IPS-NIHi11 (cell line): ENCODE measurements around the gene TATDN2.

Experiments
- DNase-seq: peaks from one replicate; pipeline ENCODE4 v3.0.0; 2012; ENCODE audit warnings: mixed read lengths, low spot score

Gene TATDN2

DNA sequence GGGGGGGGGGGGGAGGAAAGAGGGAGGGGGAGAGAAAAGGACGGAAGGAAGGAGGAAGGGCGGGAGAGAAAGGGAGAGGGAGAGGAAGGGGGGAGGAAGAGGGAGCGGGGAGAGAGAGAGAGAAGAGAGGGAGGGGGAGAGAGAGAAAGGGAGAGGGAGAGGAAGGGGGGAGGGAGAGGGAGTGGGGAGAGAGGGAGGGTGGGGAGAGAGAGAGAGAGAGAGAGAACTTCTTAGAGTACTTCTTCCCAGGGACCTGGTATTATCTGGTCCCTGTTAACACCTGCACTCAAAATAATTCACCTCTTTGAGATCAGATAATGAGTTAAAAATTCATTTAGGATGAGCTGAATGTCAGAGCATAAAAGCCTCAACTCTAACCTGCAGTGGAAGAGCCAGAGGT is 71.5 kb downstream of the TATDN2 start:
- no peak for DNase-seq

DNA sequence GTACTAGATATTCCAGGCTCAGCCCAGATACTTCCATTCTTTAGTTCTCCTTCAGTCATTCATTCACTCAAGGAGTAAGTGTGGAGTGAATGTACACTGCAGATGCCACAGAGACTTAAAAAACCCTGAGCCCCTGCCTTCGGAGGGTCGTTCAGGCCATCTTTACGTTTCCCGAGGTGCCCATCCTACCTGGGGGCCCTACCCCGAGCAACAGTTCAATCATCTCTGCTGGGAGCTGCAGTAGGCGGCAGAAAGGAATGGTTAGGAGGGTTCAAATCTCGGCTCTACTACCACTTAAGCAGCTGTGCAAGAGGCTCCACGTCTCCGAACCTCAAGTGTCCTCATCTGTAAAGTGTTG is 72.0 kb downstream of the TATDN2 start:
- no peak for DNase-seq

DNA sequence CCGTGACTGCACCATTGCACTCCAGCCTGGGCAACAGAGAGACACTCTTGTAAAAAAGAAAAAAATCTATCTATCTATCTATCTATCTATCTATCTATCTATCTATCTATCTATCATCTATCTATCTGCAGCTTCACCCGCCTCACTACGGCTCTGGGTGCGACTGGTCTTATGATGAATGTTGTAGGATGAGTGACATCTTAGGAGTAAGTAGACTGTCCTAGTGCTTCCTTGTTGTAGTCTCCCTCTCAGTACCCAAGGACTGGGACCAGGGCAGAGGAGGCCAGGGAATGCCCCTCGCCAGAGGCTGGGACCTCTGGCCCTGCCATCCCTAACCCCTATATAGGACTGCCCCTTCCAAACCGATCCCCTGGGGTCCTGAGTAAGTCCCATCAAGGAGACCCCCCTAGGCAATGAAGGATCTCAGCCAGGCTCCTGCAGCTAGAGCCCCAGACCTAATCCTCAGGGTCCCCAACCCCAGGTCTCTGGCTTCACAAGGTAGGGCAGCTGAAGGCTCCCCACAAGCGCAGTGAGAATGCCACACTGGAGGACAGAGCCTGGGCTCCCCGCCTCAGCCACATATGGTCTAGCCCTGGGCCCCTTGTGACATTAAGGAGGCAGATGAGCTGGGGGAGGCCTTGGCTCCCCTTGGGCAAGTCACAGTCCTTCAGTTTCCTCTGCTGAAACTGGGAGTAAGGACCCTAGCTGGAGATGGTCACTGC is 73.5 kb downstream of the TATDN2 start:
- DNase-seq: no peak

DNA sequence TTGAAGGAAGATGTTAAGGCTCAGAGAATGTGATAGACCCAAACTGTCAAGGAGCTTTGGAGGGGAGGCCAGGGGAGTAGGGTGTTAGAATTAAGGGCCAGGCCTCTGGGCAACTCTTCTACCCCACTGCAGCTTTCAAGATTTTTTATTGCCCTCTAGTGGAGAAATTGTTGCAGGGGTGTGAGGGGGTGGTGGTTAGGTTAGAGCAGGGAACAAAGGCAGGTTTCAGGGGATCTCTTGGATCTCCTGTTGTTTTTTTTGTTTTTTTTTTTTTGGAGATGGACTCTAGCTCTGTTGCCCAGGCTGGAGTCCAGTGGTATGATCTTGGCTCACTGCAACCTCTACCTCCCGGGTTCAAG is 74.1 kb downstream of the TATDN2 start:
- DNase-seq: peak; percentile 59

DNA sequence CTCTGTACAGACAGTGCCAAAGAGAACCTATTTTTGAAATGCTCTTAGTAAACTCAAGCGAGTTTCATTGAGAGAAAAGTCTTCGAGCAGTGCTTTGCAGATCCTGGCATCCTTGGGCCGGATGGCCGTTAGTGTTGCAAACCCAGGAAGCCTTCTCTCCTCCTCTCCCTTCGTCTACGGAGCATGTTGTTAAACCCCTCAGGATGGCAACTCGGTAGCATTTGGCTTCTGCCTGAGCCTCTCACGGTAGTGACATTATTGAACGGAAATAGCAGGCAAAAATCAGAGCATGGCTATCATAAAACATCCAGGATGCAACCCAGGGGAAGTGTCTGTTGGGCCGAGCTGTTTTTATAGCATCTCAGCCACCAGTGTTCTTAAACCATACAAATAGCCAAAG is 79.3 kb downstream of the TATDN2 start:
- DNase-seq: no peak

DNA sequence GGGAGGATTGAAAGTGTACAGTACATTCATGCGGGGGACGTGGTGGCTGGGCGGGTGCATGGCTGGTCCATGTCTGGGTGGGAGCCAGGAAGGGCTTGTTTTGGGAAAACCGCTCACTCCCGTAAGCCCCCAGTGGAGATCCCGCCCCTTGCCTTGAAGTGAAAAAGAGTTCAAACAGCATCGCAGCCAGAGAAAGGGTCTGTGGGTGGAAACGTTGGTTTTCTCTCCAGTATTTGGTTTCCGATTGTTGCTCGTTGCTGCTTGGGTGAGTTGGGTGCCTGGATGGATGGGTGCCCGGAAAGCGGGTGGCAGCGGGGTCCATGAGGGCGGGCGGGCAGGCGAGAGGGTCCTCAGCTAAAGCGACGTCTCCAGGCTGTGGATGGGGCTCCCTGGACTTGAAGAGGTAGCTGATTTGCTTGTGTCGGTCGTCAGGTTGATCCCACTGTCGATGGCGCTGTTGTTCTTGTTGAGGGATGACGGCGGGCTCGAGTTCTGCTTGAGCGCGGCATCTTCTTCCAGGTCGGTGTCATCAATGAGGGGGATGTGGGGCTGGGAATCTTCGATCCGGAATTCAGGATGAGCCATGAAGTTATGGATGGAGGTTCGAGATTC is 80.3 kb downstream of the TATDN2 start:
- DNase-seq: no peak

DNA sequence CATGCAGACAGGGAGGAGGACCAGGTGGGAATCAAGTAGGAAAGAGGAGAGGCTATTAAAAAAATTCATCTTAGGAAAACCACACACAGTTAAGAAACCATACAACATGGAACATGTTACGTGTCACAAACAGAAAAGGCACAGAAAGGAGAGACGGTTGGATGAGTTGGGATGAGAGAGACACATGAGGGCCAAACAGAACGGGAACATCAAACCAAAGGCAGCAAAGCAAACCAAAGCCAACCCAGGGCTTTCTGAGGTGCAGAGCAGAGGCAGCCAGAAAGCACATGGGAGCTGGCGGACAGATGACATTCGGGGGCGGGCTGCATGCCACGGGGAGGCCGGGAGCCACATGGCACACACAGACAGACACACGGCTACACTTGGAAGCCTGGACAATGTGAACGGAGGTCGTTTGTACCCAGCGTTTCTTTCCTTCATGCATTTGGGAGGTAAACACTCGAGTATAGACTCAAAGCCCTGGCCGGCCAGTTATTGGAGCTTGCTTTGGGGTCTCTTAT is 81.3 kb downstream of the TATDN2 start:
- no peak for DNase-seq

DNA sequence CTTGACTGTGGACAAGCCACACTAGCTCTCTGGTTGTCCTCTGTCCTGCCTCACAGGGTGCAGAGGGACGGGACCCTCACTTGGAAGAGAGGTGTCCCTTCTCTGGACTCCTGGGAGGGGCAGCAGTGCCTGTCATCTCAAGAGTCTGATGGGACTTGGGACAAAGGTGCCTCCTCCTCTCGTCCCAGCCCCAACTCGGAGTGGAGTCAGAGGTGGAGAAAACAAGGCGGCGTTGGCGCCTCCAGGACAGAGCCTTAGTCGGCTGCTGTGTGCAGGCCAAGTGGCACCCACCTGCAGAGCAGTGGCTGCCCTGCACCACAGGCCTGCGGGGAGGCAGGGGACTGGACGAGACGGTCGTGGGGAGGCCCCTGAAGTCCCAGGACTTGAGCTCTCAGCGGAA is 82.1 kb downstream of the TATDN2 start:
- DNase-seq: no peak
